Omental fat pad (tissue), 4 donors: ENCODE measurements around the gene COA8. TPM values are rescaled to one million over a fixed set of nuclear protein-coding genes. Genes with fewer than 3 reads are reported as not detected.

Experiments
- ATAC-seq: fragments of 150-250 bp; one replicate; pipeline ENCODE4 v1.9.1; 2016; ENCODE audit warnings: mild to moderate bottlenecking, moderate library complexity; ENCODE audit not compliant: low FRiP score
- DNase-seq: peaks from one replicate; pipeline ENCODE4 v3.0.0-alpha.2; 2019; ENCODE audit warnings: low spot score
- CTCF ChIP-seq, 3 donors: fragments of 450-650 bp; IDR thresholded peaks; one replicate each; pipeline ENCODE4 v1.5.1; 2016 to 2017; ENCODE audit warnings: antibody characterized with exemption in 3 of 3, mild to moderate bottlenecking in 3 of 3, moderate library complexity in 2 of 3
- total RNA-seq, 4 donors: library from RNA; depleted of rRNA; stranded (reverse); fragments of >200 nt; gene quantifications; one replicate each; pipeline ENCODE4 v1.1.0, GENCODE V29; 2016

The COA8 gene
- total RNA-seq, 4 donors from 2014 or later, result 15.3 to 61.5 (median 27.5) TPM

GRCh38 chr14:103519043-103519836 is 43.5 kb upstream of the COA8 start:
- TF ChIP-seq CTCF (IDR thresholded peaks at IDR 0.05), result no peak
- no peak for ATAC-seq
- DNase-seq, result no peak

- TF ChIP-seq CTCF (IDR thresholded peaks at IDR 0.05), result no peak
- no peak for DNase-seq
- ATAC-seq, result no peak
Observed at GRCh38 chr14:103519837-103520212, 42.9 kb upstream of the COA8 start.

GRCh38 chr14:103520269-103520656 is 42.5 kb upstream of the COA8 start:
- no peak for ATAC-seq
- DNase-seq, result no peak

GRCh38 chr14:103520657-103521437 is 41.9 kb upstream of the COA8 start:
- peak in 1 of 3 donors; percentile 19 for TF ChIP-seq CTCF (IDR thresholded peaks at IDR 0.05)
- ATAC-seq (peak; percentile 18), DNase-seq (no peak)

More at GRCh38 chr14:103520269-103520656, 42.5 kb upstream of the COA8 start:
- no peak for TF ChIP-seq CTCF (IDR thresholded peaks at IDR 0.05)

- DNase-seq (no peak), ATAC-seq (peak; percentile 17)
- no peak for TF ChIP-seq CTCF (IDR thresholded peaks at IDR 0.05)
Observed at GRCh38 chr14:103521438-103521950, 41.3 kb upstream of the COA8 start.

GRCh38 chr14:103521951-103522563 is 40.7 kb upstream of the COA8 start:
- ATAC-seq (no peak), DNase-seq (no peak)
- TF ChIP-seq CTCF (IDR thresholded peaks at IDR 0.05), result no peak
